ENCODE results near the gene GSC.
"Not testable (repeated sequence)": the region's sequence is repeated elsewhere in the genome, so short reads cannot be mapped to it uniquely, and the experiment has no call there.

- not testable (repeated sequence) for TF ChIP-seq CTCF, POLR2A (IDR thresholded peaks at IDR 0.05)
Measured at GRCh38 chr14:94726649-94727048, 43.3 kb downstream of the GSC start.
